HG03097 (cell line): ENCODE measurements around the gene FBXW12.
"Not testable (repeated sequence)": the region's sequence is repeated elsewhere in the genome, so short reads cannot be mapped to it uniquely, and the experiment has no call there.

ENCODE experiments used
- ATAC-seq: cut with Tn5 transposase; IDR thresholded peaks from one replicate; pipeline ENCODE4 v1.9.1; 2021; ENCODE audit not compliant: unreplicated experiment, low FRiP score

The FBXW12 gene

GRCh38 chr3:48372377-48372770 is 355 bp downstream of the FBXW12 start:
- no peak for ATAC-seq

- no peak for ATAC-seq
Observed at GRCh38 chr3:48372862-48373435, 930 bp downstream of the FBXW12 start.

DNA sequence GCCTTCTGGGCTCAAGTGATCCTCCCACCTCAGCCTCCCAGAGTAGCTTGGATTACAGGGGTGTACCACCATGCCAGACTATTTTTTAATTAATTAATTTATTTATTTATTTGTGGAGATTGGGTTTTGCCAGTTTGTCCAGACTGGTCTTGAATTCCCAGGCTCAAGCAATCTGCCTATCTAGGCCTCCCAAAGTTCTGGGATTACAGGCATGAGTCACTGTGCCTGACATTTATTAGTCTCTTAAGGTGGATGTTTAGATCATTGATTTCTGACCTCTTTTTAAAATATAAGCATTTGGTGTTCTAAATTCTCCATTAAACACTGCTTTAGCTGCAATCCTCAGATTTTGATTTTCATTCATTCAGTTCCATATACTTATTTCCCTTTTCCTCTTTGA is 15.6 kb downstream of the FBXW12 start:
- no peak for ATAC-seq

DNA sequence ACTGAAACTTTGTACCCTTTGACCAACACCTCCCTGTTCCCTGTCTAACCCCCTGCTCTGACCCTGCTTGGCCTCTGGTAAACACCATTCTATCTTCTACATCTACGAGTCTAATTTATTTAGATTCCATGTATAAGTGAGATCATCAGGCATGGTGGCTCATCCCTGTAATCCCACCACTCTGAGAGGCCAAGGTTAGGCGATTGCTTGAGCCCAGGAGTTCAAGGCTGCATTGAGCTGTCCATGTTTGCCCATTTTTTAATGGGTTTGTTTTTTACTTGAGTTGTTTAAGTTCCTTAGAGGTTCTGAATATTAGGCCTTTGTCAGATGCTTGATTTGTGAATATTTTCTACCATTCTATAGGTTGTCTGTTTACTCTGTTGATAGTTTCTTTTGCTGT is 16.9 kb downstream of the FBXW12 start:
- no peak for ATAC-seq

DNA sequence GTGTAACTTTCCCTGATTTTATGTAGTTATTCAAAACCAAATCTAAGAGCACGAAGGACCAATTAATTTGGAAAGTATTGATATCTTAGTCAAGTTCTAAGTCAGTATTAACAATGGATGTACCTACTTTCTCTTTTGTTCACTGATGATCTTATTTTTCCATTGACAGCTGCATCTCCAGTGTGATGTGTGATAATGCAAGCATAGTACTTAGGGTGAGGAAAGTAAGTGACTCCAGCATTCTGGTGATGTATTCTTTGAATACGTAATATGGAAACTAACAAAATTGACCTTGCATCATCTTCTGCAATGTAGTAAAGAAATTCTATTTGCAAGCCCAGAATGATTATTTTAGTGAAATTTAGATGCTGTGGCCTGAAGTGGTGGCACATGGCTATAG is 22.4 kb downstream of the FBXW12 start:
- ATAC-seq, result no peak

DNA sequence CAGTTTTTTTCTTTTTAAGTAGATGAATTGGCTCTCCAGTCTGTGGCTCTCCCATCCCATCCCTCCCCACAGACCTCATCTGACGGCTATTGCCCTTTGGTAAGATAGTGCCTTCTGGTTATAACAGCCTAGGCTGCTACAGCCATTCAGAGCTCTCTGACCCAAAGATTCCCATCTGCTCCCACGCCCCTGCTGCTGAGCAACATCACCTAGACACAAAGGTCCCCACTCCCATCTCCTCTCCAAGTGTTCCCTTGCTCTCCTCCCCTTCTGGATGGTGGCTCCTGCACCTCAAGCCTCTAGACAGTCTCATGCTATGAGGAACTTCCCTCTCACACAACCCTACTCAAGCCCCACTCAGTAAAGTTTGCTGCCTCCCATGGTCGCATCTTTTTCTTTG is 23.7 kb downstream of the FBXW12 start:
- ATAC-seq, result no peak

DNA sequence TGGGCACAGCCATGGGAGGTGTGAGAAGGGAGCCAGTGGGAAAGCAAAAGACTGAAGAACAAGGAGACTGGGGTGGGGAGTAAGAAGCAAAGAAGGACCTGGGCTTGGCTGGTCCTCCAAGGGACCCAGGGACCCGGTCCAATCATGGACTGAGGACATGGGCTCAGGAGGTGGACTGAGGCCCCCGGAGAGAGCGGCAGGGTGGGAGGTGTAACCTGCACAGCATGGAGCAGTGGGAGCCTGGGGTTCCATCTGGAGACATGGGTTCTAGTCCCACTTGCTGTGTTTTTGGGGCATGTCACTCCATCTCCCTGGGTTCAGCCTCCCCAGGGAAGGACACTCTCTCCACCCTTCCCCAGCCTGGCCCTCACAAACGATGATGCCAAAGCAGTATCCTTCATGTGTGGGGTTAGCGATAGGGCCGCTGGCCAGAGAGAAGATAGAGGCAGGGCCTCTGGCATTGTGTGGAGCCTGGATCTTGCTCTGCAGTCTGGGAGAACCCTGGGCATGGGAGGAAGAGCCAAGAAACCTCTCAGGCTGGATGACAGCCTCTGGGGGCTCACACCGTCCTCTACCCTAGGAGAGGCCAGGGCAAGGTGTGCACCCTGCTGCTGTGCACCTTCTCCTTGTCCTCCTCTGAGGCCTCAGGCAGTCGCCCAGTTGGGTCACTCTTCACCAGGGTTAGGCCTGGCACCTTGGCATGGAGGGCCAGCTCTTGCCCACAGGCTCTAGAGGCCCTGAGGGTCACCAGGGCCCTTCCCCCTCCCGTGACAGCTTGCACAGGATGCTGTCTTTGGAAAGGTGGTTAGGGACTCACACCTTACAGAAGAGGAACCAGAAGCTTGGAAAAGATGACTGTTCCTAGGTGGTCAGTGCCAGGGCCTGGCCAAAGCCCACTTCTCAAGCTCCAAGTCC is 26.0 kb downstream of the FBXW12 start:
- no peak for ATAC-seq

DNA sequence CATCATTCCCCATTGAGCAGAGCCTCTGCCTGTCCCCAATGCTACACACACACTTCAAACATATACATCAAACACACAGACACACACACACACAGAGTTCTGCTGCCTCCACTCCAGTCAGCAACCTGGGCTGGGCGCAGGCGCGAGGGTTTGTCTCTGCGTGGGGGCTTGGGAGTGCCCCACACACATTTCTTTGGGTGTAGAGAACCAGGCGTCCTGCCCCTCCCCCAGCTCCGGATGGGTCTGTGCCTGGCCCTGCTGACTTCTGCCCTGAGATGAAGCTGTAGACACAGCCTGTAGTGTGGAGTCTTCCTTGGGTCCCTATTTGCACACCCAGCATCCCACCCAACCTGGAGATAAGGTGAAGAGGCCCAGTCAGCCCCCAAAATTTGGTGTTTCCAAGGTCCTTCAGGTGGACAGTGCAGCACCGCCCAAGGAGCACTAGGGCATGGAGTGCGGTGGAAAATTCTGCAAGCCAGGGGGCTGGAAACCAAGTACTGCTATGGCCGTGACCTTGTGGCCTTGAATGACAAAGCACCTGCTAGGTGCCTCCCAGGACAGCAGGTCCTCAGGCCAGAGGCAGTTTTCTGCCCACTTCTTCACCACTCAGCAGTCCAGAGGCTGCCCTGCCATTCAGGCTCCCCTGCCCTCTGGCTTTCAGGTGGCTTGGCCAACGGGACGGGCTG is 26.8 kb downstream of the FBXW12 start:
- ATAC-seq, result no peak

- ATAC-seq, result no peak
Observed at GRCh38 chr3:48399387-48400172, 27.6 kb downstream of the FBXW12 start.

GRCh38 chr3:48400824-48401433 is 28.9 kb downstream of the FBXW12 start:
- ATAC-seq, result no peak

DNA sequence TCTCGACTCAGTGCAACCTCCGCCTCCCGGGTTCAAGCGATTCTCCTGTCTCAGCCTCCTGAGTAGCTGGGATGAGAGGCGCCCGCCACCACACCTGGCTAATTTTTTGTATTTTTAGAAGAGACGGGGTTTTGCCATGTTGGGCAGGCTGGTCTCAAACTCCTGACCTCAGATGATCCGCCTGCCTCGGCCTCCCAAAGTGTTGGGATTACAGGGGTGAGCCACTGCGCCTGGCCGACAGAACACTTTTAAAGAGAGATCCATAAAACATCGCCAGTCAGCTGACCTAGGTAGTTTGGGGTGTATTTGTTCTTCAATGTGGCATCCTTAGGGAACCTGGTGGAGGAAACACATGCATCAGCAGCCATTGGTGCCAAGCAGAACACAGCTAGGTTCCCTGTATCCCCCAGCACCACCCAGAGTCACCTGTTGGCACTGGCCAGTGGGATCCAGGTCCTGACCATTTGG is 29.4 kb downstream of the FBXW12 start:
- ATAC-seq, result not testable (repeated sequence)

DNA sequence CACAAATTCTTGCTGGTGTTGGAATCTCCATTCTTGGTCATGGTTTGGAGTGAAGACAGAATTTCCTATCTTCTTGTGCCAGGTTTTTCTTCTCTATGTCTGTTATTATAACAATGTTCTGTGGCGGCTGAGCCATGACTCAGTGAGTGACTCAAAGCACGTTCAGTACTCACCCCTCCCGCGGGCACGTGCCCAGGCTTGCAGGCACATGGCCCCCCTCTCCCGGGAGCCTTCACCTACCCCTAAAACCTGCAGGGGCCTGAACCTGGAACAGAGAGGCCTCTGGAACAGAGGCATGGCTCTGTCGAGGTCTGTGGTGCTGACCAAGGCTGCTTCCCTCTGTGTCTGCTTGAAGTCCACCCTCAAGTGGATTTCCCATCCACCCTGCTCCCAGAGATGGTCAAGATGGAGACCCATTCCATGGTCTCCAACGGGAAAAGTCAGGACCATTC is 30.3 kb downstream of the FBXW12 start:
- no peak for ATAC-seq

DNA sequence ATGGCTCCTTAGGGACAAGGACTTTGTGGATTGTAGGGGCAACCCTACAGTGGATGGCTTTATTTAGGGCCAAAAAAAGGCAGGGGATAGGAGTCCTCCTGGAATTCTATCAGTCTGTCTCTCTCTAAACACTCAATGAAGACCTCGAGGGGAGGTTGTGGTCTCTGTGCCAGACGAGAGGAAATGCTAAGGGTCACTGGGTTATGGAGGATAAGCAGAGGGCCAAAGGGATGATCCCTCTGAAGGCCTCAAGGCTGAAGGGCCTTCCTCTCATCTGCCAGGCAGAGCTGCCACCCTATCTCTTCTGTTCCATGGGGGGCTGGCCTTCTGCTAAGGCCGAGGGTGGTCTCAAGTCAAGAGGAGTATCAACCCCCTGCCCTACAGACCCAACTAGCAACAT is 30.9 kb downstream of the FBXW12 start:
- ATAC-seq, result no peak

DNA sequence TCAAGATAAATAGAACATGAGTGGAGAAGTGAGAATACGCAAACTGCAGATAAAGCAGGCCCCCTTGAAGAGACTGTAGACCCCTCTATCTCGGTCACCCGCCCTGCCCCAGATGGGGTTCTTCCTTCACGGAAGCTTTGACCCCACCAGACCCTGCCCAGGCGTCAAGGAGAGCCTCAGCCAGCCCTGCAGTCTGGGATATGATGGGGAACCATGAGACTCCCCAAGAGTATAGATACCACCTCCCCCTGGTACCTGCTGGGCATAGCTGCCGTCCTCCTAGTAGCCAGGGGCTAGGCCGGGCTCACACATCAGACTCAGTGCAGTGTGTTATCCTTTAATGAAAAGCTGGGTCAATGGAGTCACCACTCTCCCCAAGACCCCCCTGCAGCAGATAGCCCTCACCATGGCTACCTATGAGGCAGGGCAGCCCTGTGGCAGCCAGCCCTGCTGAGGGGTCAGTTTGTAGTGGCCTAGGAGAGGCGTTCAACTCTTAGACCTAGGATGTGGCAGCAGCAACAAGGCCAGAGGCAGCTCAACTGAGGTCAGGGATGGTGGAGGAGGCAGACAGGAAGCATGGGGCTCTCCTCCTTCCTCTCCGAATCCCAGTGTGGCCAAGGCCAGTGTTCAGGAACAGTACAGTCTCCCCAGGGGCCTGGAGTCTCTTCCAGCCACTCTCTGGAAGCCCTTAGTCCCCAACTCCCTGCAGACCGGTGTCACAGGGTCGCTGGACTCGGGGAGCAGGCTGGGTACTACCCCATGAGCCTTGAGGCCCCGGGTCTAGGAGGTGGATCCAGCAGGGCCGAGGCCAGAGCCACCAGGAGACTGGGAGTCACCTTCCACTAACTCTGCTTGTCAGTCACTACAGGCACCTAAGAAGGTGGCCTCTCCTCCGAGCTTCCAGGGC is 31.8 kb downstream of the FBXW12 start:
- no peak for ATAC-seq

- ATAC-seq, result no peak
Observed at GRCh38 chr3:48404440-48405342, 32.7 kb downstream of the FBXW12 start.

GRCh38 chr3:48405343-48405881 is 33.4 kb downstream of the FBXW12 start:
- ATAC-seq, result no peak

DNA sequence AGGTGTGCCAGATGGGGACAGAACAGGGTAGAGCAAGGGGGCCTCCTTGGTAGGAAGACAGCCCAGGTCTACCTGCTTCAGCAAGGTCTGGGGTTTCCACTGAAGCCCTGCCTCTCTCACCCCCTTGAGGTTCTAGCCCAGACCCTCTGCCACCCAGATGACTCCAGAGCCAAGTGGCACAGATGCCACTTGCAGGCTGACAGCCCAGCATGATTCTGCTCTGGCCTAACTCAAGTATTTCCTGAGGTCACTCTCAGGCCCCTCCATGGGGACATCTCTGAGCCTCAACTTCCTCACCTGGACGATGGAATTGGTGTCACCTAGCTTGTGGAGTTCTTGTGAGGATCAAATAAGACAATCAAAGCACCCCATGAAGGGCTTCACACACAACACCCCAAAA is 34.0 kb downstream of the FBXW12 start:
- no peak for ATAC-seq
